T-cell (primary cell): ENCODE data around the gene A3GALT2. TPM values are rescaled to one million over a fixed set of nuclear protein-coding genes. Genes with fewer than 3 reads are reported as not detected.

Experiments
- ATAC-seq, 4 experiments: fragments of 200-7000 bp in 3 of 4; fragments of 150-1000 bp in 1 of 4; cut with Tn5 transposase; replicated peaks in 1 of 4; 1 replicate in 3 of 4; 2 replicates in 1 of 4; pipeline ENCODE4 v1.10.0; 2021; ENCODE audit warnings: moderate library complexity in 3 of 4, mild to moderate bottlenecking in 2 of 4, moderate number of reproducible peaks in 1 of 4
- CTCF ChIA-PET, 2 donors: fragments of 300-600 bp; sonication (Branson Sonifier 250); formaldehyde crosslinking; loops; one replicate each; lab custom pipeline; 2022; ENCODE audit warnings: antibody characterized with exemption in 2 of 2; lab: Charles Lee
- POLR2A ChIA-PET, 2 donors: fragments of 300-600 bp; sonication (Branson Sonifier 250); formaldehyde crosslinking; loops; one replicate each; lab custom pipeline; 2022; ENCODE audit warnings: antibody characterized with exemption in 2 of 2; lab: Charles Lee
- DNase-seq, 35 experiments: peaks; one replicate each; pipeline versions ENCODE4 v3.0.0 to v3.0.0-alpha.2; 2013 to 2023
- H3K27ac ChIP-seq: one replicate; pipeline ENCODE4 v1.5.1; 2013; ENCODE audit warnings: low read length
- H3K27me3 ChIP-seq, 2 experiments: replicated peaks in 1 of 2; 1 replicate in 1 of 2; 2 replicates in 1 of 2; pipeline versions ENCODE4 v1.6.1 to v1.7.0; 2013; ENCODE audit warnings: low read length in 1 of 2, mixed read lengths in 1 of 2; ENCODE audit not compliant: control insufficient read depth in 2 of 2, insufficient read depth in 2 of 2; ENCODE audit errors: extremely low read depth in 1 of 2
- H3K36me3 ChIP-seq, 2 donors: 1 replicate in 1 of 2; 2 replicates in 1 of 2; pipeline versions ENCODE4 v1.6.1 to v1.7.0; 2013; ENCODE audit warnings: low read length in 1 of 2; ENCODE audit not compliant: control insufficient read depth in 2 of 2, insufficient read depth in 1 of 2; ENCODE audit errors: extremely low read depth in 1 of 2
- H3K4me1 ChIP-seq, 2 experiments: 1 replicate in 1 of 2; 2 replicates in 1 of 2; pipeline versions ENCODE4 v1.6.1 to v1.7.0; 2013; ENCODE audit warnings: low read length in 2 of 2, mixed read lengths in 1 of 2; ENCODE audit not compliant: insufficient read depth in 2 of 2, control insufficient read depth in 1 of 2; ENCODE audit errors: extremely low read depth in 1 of 2
- H3K4me3 ChIP-seq, 2 donors: 1 replicate in 1 of 2; 2 replicates in 1 of 2; pipeline versions ENCODE4 v1.5.1 to v1.7.0; 2013; ENCODE audit warnings: mild to moderate bottlenecking in 2 of 2, low read length in 1 of 2, moderate library complexity in 1 of 2; ENCODE audit not compliant: control insufficient read depth in 1 of 2; ENCODE audit errors: extremely low read depth in 1 of 2
- H3K9me3 ChIP-seq: 2 replicates; pipeline ENCODE4 v1.7.0; 2013
- H3K27ac Mint-ChIP-seq, 2 donors: one replicate each; pipeline ENCODE4 v1.8.0; 2020 to 2021; ENCODE audit warnings: mild to moderate bottlenecking in 2 of 2, mixed read lengths in 2 of 2
- H3K27me3 Mint-ChIP-seq, 2 donors: one replicate each; pipeline ENCODE4 v1.8.0; 2021 to 2022; ENCODE audit warnings: mixed read lengths in 2 of 2
- H3K36me3 Mint-ChIP-seq: one replicate; pipeline ENCODE4 v1.8.0; 2021; ENCODE audit warnings: mixed read lengths
- H3K4me1 Mint-ChIP-seq, 3 donors: one replicate each; pipeline ENCODE4 v1.8.0; 2020 to 2022; ENCODE audit warnings: mixed read lengths in 3 of 3, mild to moderate bottlenecking in 1 of 3
- H3K4me3 Mint-ChIP-seq, 3 donors: one replicate each; pipeline ENCODE4 v1.8.0; 2020 to 2022; ENCODE audit warnings: mild to moderate bottlenecking in 3 of 3, mixed read lengths in 3 of 3, moderate library complexity in 3 of 3
- H3K9me3 Mint-ChIP-seq, 3 donors: one replicate each; pipeline ENCODE4 v1.8.0; 2020 to 2022; ENCODE audit warnings: mixed read lengths in 3 of 3
- WGBS: methylation state at CpG from one replicate; pipeline ENCODE4 v1.1.5; 2013; ENCODE audit warnings: missing lambda C conversion rate; ENCODE audit not compliant: insufficient coverage; 5-methylcytosine and 5-hydroxymethylcytosine counted together
- total RNA-seq, 35 experiments: library from RNA in 6 of 35; stranded (reverse) in 6 of 35; fragments of 120-200 nt in 1 of 35; gene quantifications; one replicate each; pipeline versions ENCODE4 v1.2.1 to v1.2.4 and lab custom pipeline; 2013 to 2026

Gene A3GALT2
- total RNA-seq, 5 donors from 2014 or later (not counting 1 experiment from before 2014, with no cell fraction given): 0.26 TPM; not detected in 4

DNA sequence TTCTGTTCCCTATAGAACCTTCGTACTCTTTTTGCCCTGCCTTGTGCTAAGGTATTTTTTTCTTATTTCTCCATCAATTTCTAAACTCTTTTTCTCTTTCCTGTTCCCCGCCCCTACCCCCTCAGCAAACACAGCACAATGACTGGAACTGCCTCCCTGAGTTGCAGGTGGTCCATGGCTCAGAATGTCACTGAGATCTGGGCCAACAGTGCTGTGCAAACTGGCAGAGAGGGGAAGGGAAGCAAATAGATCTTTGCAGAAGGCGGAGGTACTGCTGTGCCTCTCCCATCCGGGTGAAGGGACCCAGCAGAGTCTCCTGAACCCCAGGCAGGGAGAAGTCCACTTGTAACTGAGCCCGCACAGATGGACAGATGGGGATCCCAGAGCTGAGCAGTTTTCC lies 32.6 kb upstream of the A3GALT2 start:
- POLR2A ChIA-PET: no interaction called here

DNA sequence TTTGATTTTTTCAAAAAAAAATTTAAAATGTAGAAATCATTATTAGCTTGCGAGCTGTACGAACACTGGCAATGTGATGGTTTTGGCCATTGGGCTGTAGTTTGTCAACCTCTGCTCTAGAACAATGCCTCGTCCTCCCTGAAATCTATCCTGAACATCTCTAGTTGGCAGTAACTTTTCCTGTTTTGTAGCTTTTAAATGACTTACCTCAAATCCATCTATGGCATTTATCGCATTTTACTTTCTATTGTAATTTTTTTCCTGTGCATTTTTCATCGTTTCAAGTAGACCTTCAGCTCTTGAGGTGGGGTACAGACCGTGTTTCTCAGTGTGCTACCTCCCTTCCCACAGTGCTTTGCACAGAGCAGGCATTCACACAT lies 30.4 kb upstream of the A3GALT2 start:
- no peak for DNase-seq
- peak overlapping the region in 2 of 3 donors; percentile 32 to 87 for H3K4me3 Mint-ChIP-seq
- ChIA-PET CTCF (no interaction called here), POLR2A (interaction anchor here in 1 of 2 donors (1.0 kb wide), 1 partner anchor 9 kb away, joined by 3 read pairs; no protein-coding TSS in a partner anchor)
- H3K27me3 ChIP-seq: peaks cover 0 to 2% of the 10 kb centered on the region in 2 experiments
- no peak for ATAC-seq
- H3K9me3 Mint-ChIP-seq: no peaks in the 10 kb centered on the region
- H3K36me3 ChIP-seq: no peaks in the 10 kb centered on the region
- H3K27me3 Mint-ChIP-seq: no peaks in the 10 kb centered on the region
- no peaks in the 10 kb centered on the region for H3K9me3 ChIP-seq
- peaks cover 22 to 29% of the 10 kb centered on the region in 2 experiments for H3K4me1 ChIP-seq
- no peak overlapping the region for H3K27ac ChIP-seq
- 99% methylated on average over 6 of the region's 6 CpGs for WGBS
- H3K4me3 ChIP-seq: no peak overlapping the region
- H3K27ac Mint-ChIP-seq: peak overlapping the region in 1 of 2 donors; percentile 1
- H3K36me3 Mint-ChIP-seq: peaks cover 4% of the 10 kb centered on the region
- peaks cover 33 to 39% (median 38%) of the 10 kb centered on the region in 3 donors for H3K4me1 Mint-ChIP-seq

More for the DNA sequence above, 32.6 kb upstream of the A3GALT2 start:
- no peaks in the 10 kb centered on the region for H3K36me3 ChIP-seq
- Mint-ChIP-seq H3K4me3 (no peak overlapping the region), H3K27ac (no peak overlapping the region), H3K36me3 (no peaks in the 10 kb centered on the region), H3K9me3 (no peaks in the 10 kb centered on the region), H3K4me1 (peaks cover 15 to 16% (median 15%) of the 10 kb centered on the region in 3 donors), H3K27me3 (no peaks in the 10 kb centered on the region)
- WGBS: 98% methylated on average over 3 of the region's 5 CpGs
- peaks cover under 1 to 10% of the 10 kb centered on the region in 2 experiments for H3K4me1 ChIP-seq
- no peak for DNase-seq
- no peak for ATAC-seq
- CTCF ChIA-PET: no interaction called here
- no peaks in the 10 kb centered on the region for H3K9me3 ChIP-seq
- no peak overlapping the region for H3K27ac ChIP-seq
- H3K4me3 ChIP-seq: no peak overlapping the region
- H3K27me3 ChIP-seq: peaks cover 0 to 2% of the 10 kb centered on the region in 2 experiments

DNA sequence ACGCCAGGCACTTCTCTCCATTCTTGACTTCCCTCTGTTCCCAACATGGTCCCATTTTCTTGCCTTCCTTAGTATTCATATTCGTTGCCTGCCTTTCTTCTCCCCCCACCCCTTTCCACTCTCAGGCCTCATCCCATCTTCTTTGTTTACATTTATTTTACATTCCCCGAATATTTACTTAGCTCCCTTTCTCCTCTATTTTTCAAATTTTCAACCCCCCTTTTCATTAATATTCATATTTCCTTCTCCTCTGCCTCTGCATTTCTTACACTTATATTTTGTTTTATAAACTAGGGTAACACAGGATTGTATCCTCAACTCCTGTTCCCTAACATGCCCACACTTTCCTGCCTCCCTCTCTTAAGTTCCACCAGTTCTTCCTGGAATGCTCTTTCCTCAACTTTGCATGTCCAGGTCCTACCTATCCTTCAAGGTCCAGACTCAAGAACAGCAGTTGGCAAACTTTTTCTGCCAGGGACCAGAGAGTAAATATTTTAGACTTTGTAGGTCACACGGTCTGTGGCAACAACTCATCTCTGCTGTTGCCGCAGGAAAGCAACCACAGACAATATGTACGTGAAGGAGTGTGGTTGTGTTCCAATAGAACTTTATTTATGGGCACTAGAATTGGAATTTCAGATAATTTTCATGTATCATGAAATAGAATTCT lies 29.8 kb upstream of the A3GALT2 start:
- DNase-seq (no peak), ATAC-seq (no peak)
- Mint-ChIP-seq H3K9me3 (no peaks in the 10 kb centered on the region), H3K27me3 (no peaks in the 10 kb centered on the region), H3K4me3 (peak overlapping the region; percentile 87 to 88 (median 87)), H3K4me1 (peaks cover 35 to 42% (median 42%) of the 10 kb centered on the region in 3 donors), H3K36me3 (peaks cover 5% of the 10 kb centered on the region), H3K27ac (peak overlapping the region; percentile 87 to 91)
- Histone ChIP-seq H3K4me3 (peak overlapping the region; percentile 70 to 87), H3K27me3 (peaks cover 0 to 2% of the 10 kb centered on the region in 2 experiments), H3K4me1 (peaks cover 22 to 29% of the 10 kb centered on the region in 2 experiments), H3K9me3 (no peaks in the 10 kb centered on the region), H3K27ac (no peak overlapping the region), H3K36me3 (no peaks in the 10 kb centered on the region)
- CTCF ChIA-PET: no interaction called here
- POLR2A ChIA-PET: interaction anchor here in 1 of 2 donors (1.0 kb wide), 1 partner anchor 9 kb away, joined by 3 read pairs; no protein-coding TSS in a partner anchor
- WGBS: 52% methylated on average over 5 of the region's 6 CpGs

DNA sequence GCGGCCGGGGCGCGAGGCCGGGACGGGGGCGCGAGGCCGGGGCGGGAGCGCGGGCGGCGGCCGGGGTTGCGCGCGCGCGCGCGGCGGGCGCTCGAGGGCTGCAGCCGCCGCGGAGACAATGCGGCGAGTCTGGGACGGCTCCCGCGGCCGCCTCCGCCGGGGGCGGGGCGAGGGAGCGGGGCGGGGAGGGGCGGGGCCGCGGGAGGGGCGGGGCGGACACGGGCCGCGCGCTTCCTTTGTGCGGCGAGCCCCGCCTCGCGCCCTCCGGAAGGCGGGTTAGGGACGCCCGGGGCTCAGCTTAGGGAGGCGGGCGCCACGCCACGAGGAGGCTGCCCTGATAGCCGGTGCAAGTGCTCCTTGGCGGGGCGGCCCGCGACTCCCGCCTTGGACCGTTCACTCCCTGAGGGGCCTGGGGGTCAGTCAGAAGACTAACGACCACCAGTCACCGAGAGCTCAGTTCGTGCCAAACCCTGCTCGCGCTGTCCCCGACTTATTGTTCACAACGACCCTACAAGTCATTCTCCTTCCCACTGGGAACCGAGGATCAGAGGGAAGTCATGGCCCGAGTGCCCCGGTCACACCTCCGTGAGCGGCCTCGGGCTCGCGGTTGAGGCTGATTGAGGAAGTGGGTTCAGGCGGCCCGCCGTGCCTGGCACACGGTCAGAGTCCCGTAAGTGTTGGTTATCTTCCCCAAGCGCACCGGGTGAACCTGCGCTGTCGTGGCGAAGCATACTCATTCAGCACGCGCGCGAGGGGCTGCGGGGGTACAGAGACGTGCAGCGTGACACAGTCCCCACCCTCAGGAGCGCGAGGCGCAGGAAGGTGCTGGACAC lies 29.1 kb upstream of the A3GALT2 start:
- peak; percentile 48 to 89 (median 71) for DNase-seq
- ChIA-PET POLR2A (interaction anchor here (0.6 to 1.0 kb wide), 4 partner anchors 10 to 1017 kb away, joined by 3 to 6 read pairs (median 4); no protein-coding TSS in a partner anchor), CTCF (interaction anchor here in 1 of 2 donors (0.6 kb wide), 1 partner anchor 270 kb away, joined by 3 read pairs; no protein-coding TSS in a partner anchor)
- Mint-ChIP-seq H3K9me3 (no peaks in the 10 kb centered on the region), H3K4me1 (peaks cover 39 to 49% (median 48%) of the 10 kb centered on the region in 3 donors), H3K36me3 (peaks cover 5% of the 10 kb centered on the region), H3K4me3 (peak overlapping the region; percentile 87 to 88 (median 87)), H3K27ac (peak overlapping the region; percentile 87 to 91), H3K27me3 (no peaks in the 10 kb centered on the region)
- H3K4me1 ChIP-seq: peaks cover 22 to 29% of the 10 kb centered on the region in 2 experiments
- no peaks in the 10 kb centered on the region for H3K9me3 ChIP-seq
- H3K36me3 ChIP-seq: no peaks in the 10 kb centered on the region
- peak; percentile 86 to 88 (median 88) for ATAC-seq
- peak overlapping the region; percentile 70 to 87 for H3K4me3 ChIP-seq
- H3K27me3 ChIP-seq: no peaks in the 10 kb centered on the region
- peak overlapping the region; percentile 48 for H3K27ac ChIP-seq
- WGBS: under 1% methylated on average over 89 of the region's 104 CpGs

DNA sequence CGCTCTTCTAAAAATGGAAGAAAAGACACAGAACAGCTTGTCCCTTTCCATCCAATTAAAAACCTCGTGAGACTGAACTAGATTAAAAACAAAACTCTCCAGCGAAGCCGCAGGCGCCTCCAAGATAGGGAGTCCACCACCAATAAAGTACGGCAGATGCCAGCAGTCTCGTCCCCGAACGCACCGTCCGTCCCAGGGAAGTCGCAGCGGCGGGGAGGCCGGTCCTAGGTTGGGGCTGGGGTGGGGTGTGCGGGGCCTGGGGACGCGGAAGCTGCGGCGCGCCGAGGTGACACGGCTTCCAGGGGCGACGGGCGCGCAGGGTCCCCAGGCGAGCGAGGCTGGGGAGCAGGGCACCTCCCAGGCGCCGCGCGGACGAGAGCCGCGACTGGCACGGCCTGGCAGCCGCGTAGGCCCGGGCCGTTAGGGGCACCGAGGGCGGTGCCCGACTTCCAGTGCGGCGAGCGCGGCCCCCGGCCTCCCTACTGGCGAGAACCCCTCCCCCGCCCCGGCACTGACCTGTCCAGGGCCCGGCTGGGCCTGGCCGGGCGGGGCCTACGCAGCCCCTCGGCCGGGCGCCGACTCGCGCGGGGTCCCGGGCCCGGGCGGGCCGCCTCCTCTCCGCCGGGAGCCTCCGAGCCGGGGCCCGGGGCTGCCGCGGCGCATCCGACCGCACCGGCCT lies 28.3 kb upstream of the A3GALT2 start:
- under 1% methylated on average over 64 of the region's 78 CpGs for WGBS
- peak overlapping the region; percentile 86 to 88 for H3K27ac Mint-ChIP-seq
- ATAC-seq (peak; percentile 46 to 62 (median 55)), DNase-seq (peak in 34 of 35 experiments; percentile 3 to 63 (median 34))
- H3K27me3 Mint-ChIP-seq: no peaks in the 10 kb centered on the region
- peaks cover 5% of the 10 kb centered on the region for H3K36me3 Mint-ChIP-seq
- no peaks in the 10 kb centered on the region for H3K9me3 ChIP-seq
- no peaks in the 10 kb centered on the region for H3K9me3 Mint-ChIP-seq
- H3K4me1 Mint-ChIP-seq: peaks cover 43 to 53% (median 50%) of the 10 kb centered on the region in 3 donors
- H3K4me3 Mint-ChIP-seq: peak overlapping the region; percentile 88 to 93 (median 93)
- peaks cover 22 to 29% of the 10 kb centered on the region in 2 experiments for H3K4me1 ChIP-seq
- CTCF ChIA-PET: interaction anchor here in 1 of 2 donors (0.6 kb wide), 1 partner anchor 269 kb away, joined by 3 read pairs; no protein-coding TSS in a partner anchor
- no peaks in the 10 kb centered on the region for H3K36me3 ChIP-seq
- no peaks in the 10 kb centered on the region for H3K27me3 ChIP-seq
- POLR2A ChIA-PET: interaction anchor here (0.6 to 0.7 kb wide), 5 partner anchors 8 to 1016 kb away, joined by 3 to 8 read pairs (median 5); no protein-coding TSS in a partner anchor
- H3K4me3 ChIP-seq: peak overlapping the region; percentile 48 to 72
- H3K27ac ChIP-seq: no peak overlapping the region
